Fibroblast of villous mesenchyme (primary cell): Measurements from ENCODE around the gene PDE4D. TPM values are rescaled to one million over a fixed set of nuclear protein-coding genes. Genes with fewer than 3 reads are reported as not detected.

Experiments
- DNase-seq: peaks from one replicate; pipeline ENCODE4 v3.0.0-alpha.2; 2010; ENCODE audit warnings: low read depth
- H3K4me3 ChIP-seq: 2 replicates; pipeline ENCODE4 v1.5.1; 2011; ENCODE audit warnings: low read depth, mild to moderate bottlenecking, low read length
- total RNA-seq: library from RNA; depleted of rRNA; stranded (reverse); fragments of >200 nt; gene quantifications from 2 replicates; pipeline ENCODE4 v1.2.3, GENCODE V29; 2012
- TF ChIP-seq, protein P1 (sequence below): IDR thresholded peaks from 2 replicates; pipeline ENCODE4 v1.5.1; 2012; ENCODE audit warnings: low read depth, mild to moderate bottlenecking, low read length; ENCODE audit not compliant: insufficient read depth

The PDE4D gene
- total RNA-seq, 1 donor: 6.0 TPM

DNA sequence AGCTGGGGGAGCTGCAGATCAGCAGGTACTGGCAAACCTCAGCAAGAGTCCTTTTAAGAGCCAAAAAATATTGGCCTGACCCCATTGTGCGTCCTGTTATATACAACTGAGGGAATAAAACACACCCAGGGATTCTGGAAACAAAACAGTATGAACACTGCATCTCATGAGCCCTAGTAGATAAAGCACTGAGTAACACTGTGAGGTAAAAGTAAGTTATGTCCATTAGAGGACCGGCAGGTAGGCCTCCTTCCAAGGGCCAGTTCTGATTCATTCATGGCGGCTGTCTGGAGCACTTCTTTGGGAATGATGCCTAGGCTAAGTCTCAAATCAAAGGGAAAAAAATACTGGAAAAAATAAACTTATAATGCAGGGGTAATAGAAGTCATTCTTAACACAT is 64.9 kb downstream of the PDE4D start:
- no peak for DNase-seq
- TF ChIP-seq, protein P1, sequence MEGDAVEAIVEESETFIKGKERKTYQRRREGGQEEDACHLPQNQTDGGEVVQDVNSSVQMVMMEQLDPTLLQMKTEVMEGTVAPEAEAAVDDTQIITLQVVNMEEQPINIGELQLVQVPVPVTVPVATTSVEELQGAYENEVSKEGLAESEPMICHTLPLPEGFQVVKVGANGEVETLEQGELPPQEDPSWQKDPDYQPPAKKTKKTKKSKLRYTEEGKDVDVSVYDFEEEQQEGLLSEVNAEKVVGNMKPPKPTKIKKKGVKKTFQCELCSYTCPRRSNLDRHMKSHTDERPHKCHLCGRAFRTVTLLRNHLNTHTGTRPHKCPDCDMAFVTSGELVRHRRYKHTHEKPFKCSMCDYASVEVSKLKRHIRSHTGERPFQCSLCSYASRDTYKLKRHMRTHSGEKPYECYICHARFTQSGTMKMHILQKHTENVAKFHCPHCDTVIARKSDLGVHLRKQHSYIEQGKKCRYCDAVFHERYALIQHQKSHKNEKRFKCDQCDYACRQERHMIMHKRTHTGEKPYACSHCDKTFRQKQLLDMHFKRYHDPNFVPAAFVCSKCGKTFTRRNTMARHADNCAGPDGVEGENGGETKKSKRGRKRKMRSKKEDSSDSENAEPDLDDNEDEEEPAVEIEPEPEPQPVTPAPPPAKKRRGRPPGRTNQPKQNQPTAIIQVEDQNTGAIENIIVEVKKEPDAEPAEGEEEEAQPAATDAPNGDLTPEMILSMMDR: no peak
- H3K4me3 ChIP-seq: no peak overlapping the region

DNA sequence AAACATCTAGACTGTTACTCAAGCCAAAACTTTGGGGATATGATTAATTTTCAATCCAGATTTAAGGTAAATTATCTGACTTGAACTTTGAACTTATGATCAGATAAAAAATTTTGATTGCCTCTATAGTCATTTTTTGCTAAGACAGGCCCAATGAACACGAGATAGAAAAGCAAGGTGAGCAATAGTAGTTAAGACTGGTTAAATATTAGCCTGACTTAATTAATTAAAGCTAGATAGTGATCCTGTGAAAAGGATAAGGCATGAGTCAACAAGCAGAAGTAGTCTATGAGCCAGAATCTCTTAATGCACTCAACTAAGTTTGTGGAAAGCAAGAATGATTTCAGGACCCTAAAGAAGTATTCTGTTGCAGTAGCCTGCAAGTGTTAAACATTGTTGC is 66.5 kb downstream of the PDE4D start:
- no peak for DNase-seq
- TF ChIP-seq, protein P1: no peak

DNA sequence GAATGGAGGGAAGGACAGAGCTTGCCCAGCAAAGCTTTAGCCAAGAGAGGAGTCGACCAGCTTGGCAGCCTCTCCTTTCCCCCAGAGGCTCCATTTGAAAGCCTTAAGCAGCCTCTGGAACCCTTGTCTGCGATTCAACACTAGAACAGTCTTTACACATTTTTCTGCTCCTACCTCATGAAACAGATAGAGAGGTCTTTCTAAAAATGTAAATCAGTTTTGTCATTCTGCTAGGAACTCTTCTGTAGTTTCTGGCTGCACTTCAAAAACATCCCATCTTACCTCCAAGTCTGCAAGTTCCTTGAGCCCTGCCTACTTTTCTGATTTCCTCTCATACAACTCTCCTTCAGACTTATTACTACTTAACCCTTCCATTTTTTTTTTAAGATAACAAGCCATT is 70.1 kb downstream of the PDE4D start:
- no peak for DNase-seq
- TF ChIP-seq, protein P1: no peak
- H3K4me3 ChIP-seq: no peak overlapping the region

More for the DNA sequence above, 66.5 kb downstream of the PDE4D start:
- H3K4me3 ChIP-seq: no peak overlapping the region

DNA sequence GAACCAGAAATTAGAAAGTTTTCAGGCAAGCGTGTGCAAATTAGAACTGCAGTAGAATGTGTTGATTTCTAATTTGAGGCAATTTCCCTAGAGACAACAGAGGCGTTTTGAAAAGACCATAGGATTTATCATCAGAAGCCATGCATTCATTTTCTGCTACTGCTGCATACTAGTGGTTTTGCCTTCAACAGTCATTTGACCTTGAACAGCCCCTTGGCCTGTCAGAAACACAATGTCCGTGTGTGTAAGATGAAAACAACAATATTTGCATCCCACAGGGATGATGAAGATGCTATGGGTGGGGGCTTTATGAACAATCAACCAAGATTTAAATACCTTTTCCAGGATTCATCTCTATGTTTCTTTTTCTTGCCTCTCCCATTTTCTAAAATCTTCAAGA is 73.7 kb downstream of the PDE4D start:
- DNase-seq: peak; percentile 27
- TF ChIP-seq, protein P1: no peak
- no peak overlapping the region for H3K4me3 ChIP-seq

DNA sequence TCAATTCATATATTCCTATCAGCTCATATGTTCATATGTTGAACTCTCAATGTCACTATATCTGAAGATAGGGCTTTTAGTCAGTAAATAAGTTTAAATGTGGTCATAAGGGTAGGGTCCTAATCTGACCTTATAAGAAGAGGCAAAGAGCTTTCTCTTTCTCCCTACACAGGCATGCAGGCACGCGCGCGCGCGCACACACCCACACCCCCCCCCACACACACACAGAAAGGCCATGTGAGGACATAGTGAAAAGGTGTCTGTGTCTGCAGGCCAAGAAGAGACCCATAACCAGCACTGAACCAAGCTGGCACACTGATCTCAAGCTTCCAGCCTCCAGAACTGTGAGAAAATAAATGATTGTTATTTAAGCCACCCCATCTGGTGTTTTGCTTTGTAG is 76.0 kb downstream of the PDE4D start:
- no peak overlapping the region for H3K4me3 ChIP-seq
- TF ChIP-seq, protein P1: no peak
- no peak for DNase-seq

DNA sequence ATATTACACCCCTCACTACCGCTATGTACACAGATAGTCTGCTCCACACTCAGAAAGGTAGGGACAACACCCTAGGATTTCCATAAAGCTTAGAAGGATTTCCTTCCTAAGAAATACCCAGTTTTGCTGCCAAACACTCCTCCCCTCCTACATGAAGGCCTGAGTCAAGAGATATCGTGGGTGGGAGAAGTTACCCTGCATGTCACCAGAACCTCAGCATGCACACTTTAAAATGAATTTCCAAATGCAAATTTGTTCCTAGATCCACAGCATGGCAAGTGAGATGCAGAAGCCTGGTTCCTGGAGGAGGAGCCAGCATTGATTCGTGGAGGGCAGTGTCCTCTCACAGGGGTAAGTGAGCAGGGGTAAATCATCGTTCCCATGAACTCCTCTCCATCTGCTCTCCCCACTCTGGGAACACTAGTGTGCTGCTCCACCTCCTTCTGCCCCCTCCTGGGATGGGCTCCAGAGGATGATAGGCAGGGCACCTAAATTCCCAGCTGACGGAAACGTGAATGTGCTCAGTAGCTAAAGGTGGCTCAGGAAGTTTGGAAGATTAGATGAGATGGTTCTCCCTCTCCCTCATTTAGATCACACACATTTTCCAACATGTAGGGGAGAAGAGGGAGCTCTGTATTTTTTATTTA is 76.7 kb downstream of the PDE4D start:
- TF ChIP-seq, protein P1: no peak
- no peak for DNase-seq
- H3K4me3 ChIP-seq: no peak overlapping the region

DNA sequence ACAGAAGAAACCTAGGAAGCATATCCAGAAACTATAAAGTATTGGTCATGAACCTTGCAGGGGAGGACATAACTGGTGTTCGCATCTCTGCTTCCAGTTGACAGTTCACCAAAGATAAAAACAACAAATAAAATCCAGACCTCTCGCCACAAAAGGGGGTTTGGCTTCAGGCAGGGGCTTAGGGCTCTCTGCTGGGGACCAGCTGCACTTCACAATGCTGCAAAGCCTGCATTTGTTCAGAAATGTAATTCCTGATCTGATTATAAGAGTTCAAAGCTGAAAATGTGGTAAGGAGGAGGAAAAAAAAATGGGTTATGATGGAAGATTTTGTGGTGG is 79.0 kb downstream of the PDE4D start:
- TF ChIP-seq, protein P1: no peak
- no peak for DNase-seq
- no peak overlapping the region for H3K4me3 ChIP-seq
